ENCODE results near the gene NR2F6.

- no peak for TF ChIP-seq CTCF (IDR thresholded peaks at IDR 0.05)
- TF ChIP-seq POLR2A (IDR thresholded peaks at IDR 0.05), result no peak
- TF ChIP-seq POLR2AphosphoS5 (IDR thresholded peaks at IDR 0.05; ENCODE audit: insufficient read depth in 1 of 2, low read depth in 1 of 2), result no peak
These were observed 4.8 kb downstream of the NR2F6 start for GRCh38 chr19:17240826-17241399.
